Stimulated activated CD4-positive, alpha-beta T cell treated with anti-CD3 and anti-CD28 coated beads, Interleukin-4, amount 100 ng/mL, for 24 hours (primary cell): ENCODE results near the gene HIPK4.
"Not testable (repeated sequence)": the region's sequence is repeated elsewhere in the genome, so short reads cannot be mapped to it uniquely, and the experiment has no call there.

Source experiments
- DNase-seq: peaks from one replicate; pipeline ENCODE4 v3.0.0-alpha.2; 2020

HIPK4 gene

GRCh38 chr19:40390084-40390742, at the start of gene HIPK4:
Gene HIPK4, minus strand, starts transcription at chr19:40390181. Its CDS starts 279 bp downstream, at chr19:40389902.
- DNase-seq = no peak

GRCh38 chr19:40438284-40438683, 48.3 kb upstream of the HIPK4 start:
- no peak for DNase-seq

- DNase-seq = peak; percentile 52
Measured at GRCh38 chr19:40433391-40434216, 43.6 kb upstream of the HIPK4 start.

- DNase-seq = not testable (repeated sequence)
Measured at GRCh38 chr19:40432760-40433159, 42.8 kb upstream of the HIPK4 start.

- DNase-seq = no peak
Measured at GRCh38 chr19:40431698-40432097, 41.7 kb upstream of the HIPK4 start.

GRCh38 chr19:40430242-40430641, 40.3 kb upstream of the HIPK4 start:
- DNase-seq = not testable (repeated sequence)

- DNase-seq = not testable (repeated sequence)
Measured at GRCh38 chr19:40428197-40428596, 38.2 kb upstream of the HIPK4 start.

GRCh38 chr19:40425450-40426287, 35.7 kb upstream of the HIPK4 start, which contains the start of gene SERTAD1:
Gene SERTAD1, minus strand, starts transcription at chr19:40425992. Its CDS starts 2,446 bp downstream, at chr19:40423546.
- peak; percentile 100 for DNase-seq

GRCh38 chr19:40424637-40425449, 34.9 kb upstream of the HIPK4 start:
- DNase-seq = no peak

- no peak for DNase-seq
Measured at GRCh38 chr19:40423938-40424337, 34.0 kb upstream of the HIPK4 start.

- no peak for DNase-seq
Measured at GRCh38 chr19:40422748-40423566, 33.0 kb upstream of the HIPK4 start.

GRCh38 chr19:40421993-40422747, 32.2 kb upstream of the HIPK4 start:
- DNase-seq = no peak

- DNase-seq = peak; percentile 72
Measured at GRCh38 chr19:40420766-40421765, 31.1 kb upstream of the HIPK4 start.

- DNase-seq = no peak
Measured at GRCh38 chr19:40420451-40420765, 30.4 kb upstream of the HIPK4 start.

GRCh38 chr19:40419780-40420179, 29.8 kb upstream of the HIPK4 start:
- DNase-seq = no peak

- no peak for DNase-seq
Measured at GRCh38 chr19:40419066-40419612, 29.2 kb upstream of the HIPK4 start.

GRCh38 chr19:40418040-40418439, 28.1 kb upstream of the HIPK4 start:
- DNase-seq = no peak

- no peak for DNase-seq
Measured at GRCh38 chr19:40417643-40417981, 27.6 kb upstream of the HIPK4 start.

GRCh38 chr19:40416918-40417642, 27.1 kb upstream of the HIPK4 start:
- DNase-seq = no peak
